Fibroblast of the conjunctiva (primary cell): Measurements from ENCODE around the gene DSC2.
"Not testable (repeated sequence)": the region's sequence is repeated elsewhere in the genome, so short reads cannot be mapped to it uniquely, and the experiment has no call there.

Experiments
- DNase-seq: peaks from one replicate; pipeline ENCODE4 v3.0.0-alpha.2; 2010; ENCODE audit warnings: low read depth

DSC2 gene

DNA sequence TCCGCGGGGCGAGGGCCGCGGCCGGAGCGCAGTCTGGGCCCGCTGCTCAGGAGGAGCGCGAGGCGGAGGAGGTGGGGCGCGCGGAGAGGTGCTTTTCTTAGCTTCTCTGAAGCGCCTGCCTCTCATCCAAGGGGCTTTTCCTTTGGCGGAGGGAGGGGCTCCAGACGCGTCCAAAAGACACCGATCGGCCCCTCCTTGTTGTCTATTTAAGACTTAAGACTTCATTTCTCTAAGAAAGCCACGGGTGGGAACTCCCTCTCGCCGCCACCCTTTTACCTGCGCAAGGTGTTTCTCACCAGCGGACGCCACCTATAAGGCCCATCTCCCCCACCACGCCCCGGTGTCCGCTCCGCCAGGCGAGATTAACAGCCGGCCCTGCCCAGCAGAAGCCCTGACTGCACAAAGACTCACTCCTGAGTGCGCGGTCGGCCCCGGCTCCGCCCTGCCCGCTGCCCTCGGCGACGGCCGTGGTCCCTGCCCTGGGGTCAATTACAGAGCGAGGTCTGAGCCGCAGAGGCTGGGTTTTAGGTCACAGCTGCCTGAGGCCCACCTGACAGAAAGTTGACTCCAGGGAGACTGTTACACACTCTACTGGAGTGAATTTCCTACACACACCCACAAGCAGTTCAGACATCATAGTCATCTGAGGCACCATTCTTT, at the start of gene DSC2:
TSS of gene DSC2 (minus strand) at position 397 of the 660 bp plus-strand sequence. CDS start 450 bp downstream, outside the sequence.
- no peak for DNase-seq

DNA sequence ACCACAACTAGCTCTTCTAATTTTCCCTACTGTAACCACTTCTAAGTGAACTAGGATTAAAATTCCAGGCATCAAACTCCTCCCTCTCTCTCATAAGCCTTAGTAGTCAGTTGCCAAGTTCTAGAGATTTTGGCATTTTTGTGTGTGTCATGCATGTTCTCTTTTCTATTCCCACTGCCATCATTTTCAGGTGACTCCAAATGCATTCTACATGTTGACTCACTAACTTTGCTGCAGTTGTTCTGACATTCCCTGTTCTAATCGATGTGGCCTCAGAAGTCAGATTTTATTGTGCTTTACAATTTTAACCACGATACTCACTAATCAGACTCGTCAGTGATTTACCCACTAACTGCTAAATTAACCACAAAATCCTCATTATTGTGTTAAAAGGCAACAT, 47.1 kb upstream of the DSC2 start:
- no peak for DNase-seq

DNA sequence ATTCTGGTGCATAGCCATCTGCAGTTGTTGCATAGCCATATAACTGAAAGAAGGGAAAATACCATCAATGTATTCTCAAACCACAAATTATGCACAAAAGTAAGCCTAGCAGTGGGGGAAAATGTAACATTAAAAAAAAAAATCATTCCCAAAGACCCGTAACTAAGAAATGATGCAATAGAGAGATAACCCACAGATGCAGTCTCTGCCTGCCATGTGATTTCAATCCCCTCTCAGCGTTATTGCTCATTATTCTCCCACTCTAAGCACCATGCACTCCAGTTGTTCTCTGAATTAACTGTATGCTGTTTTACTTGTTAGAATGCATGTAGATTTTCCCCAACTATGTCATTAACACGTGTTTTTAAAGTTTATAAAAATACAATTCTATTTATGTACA, 46.4 kb upstream of the DSC2 start:
- DNase-seq, result no peak

DNA sequence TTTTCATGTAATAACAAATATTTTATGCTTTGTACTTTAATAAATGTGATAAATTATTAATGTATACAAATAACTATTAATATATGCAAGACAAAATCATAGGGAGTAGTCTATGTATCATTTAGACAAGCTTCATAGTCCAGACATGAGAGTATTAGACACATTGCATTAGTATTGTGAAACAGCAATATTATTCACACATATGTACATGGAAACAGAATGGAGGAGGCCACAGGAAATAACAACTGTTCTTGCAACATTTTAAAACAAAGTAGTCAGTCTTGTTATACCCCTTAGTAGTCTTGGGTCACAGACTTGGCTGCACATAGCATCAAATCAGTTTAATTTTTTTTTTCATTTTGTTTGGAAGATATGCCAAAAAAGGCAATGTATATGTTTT, 44.6 kb upstream of the DSC2 start:
- DNase-seq, result no peak

DNA sequence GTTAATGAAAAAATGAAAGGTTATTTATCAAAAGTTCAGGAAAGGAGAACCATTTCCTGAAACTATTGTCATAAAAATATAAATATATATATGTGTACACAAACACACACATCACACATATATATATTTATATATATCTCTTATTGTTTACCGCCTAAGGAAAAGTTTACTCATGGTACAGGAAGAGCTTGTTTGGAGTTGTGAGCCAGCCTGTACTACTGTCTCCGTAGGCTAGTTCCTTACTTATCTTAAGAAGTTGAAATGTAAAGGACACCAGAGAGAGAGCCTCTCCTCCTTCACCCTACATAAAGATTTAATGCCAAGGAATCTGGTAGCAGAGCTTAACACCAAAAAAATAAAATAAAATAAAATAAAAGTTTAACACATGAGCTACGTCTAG, 40.8 kb upstream of the DSC2 start:
- no peak for DNase-seq

DNA sequence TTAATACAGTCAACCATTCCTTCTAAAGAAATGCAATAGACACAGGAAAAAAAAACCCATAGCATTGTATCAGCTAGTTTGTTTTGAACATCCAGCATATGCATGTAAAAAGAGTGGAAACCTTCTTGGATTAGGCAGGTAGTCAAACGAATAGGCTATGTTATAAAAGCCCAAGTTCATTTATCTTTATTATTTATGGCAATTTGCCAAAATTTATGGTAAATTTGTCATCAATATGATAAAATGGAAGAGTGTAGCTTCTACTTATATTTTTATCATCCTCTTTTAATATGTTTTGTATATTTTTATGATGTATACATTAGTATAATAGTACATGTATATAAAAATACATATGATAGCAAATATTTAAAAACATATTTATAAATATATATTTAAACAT, 36.5 kb upstream of the DSC2 start:
- no peak for DNase-seq

DNA sequence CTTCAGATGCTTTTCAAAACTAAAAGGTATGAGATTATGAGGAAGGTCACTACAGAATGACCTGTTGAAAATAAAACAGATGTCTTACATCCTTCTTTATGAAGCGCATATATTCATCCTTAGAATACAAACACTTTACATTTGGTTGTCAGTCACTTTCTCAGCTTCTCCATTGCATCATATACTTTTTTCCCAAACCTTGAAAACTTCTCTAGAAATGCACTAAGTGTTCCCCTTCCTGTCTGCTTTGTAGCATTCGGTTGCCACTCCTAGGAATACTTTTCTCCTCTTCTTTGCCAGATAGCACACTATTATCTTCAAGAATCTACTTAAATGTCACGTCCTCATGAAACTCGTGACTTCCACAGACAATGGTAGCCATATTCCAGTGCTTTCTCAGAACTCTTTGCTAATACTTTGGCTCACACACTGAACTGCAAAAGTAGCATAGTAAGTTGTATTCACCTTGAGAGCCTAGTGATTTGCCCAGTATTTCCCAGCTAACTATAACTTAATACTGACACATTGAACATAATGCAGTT, 32.8 kb upstream of the DSC2 start:
- DNase-seq, result no peak

DNA sequence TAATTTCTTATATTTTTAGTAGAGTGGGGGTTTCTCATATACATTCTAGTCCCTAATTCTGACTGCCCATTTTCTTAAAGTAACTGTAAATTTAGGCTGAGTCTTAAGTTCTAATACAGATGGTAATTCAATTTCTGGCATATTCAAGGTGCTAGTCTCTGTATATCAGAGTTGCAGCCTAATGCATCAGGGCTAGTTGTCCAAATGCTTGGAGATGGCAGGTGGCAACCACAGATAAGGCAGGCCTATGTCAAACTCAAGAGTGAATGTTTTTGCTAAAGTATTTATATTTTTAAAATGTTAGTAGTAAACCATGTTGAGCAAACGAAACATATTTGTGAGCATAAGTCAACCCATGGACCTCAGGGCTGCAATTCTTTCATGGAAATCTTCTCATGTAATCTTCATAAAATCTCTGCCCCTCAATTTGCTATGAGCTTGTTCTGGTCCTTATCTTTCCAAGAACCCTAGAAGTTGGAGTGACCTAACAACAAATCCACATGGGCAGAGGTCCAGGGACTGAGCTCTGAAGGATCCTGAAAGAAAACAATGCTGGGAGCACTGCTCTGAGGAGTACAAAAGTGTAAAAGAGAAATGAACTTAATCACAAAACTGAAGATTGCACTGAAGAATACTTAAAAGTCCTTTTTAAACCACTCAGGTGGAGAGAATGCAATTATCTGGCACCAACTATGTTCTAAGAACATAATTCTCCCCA, 27.3 kb upstream of the DSC2 start:
- DNase-seq, result no peak

DNA sequence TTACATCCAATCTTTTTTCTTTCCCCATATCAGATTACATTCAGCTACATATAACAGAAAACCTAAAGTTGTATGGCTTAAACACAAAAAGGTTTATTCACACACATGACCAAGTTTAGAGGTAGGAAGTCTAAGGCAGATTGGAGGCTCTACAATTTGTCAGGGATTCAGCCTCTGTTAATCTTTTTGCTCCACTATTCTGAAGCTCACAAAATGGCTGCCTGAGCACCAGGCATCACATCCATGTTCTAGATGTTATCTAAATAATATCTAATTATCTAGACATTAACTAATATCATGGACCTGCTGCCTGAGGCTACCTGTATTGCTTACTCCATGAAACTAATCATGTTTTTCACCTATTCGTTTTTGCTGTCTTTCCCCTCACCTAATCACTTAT, 23.7 kb upstream of the DSC2 start:
- no peak for DNase-seq

DNA sequence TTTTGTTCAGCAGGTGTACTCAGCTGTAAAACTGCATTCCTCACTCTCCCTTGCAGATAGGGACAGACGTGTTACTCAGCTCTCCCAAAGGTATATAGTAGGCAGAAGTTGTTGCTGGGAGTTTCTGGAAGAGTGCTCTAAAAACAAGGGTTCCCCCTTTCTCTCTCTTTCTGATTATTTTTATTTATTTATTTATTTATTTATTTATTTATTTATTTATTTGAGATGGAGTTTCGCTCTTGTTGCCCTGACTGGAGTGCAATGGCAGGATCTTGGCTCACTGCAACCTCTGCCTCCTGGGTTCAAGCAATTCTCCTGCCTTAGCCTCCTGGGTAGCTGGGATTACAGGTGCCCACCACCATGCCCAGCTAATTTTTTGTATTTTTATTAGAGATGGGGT, 20.9 kb upstream of the DSC2 start:
- not testable (repeated sequence) for DNase-seq

DNA sequence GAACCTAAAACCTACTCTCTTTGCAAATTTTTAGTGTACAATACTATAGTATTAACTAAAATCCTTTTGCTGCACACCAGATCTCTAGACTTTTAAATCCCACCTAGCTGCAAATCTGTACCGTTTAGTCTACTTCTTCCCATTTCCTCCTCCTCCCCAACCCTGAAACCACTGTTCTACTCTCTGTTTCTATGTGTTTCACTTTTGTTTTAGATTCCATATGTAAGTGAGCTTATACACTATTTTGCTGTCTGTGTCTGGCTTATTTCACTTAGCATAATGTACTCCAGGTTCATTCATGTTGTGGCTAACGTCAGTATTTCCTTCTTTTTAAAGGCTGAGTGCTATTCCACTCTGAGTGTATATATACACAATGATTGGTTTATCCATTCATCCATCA, 18.4 kb upstream of the DSC2 start:
- DNase-seq, result no peak

DNA sequence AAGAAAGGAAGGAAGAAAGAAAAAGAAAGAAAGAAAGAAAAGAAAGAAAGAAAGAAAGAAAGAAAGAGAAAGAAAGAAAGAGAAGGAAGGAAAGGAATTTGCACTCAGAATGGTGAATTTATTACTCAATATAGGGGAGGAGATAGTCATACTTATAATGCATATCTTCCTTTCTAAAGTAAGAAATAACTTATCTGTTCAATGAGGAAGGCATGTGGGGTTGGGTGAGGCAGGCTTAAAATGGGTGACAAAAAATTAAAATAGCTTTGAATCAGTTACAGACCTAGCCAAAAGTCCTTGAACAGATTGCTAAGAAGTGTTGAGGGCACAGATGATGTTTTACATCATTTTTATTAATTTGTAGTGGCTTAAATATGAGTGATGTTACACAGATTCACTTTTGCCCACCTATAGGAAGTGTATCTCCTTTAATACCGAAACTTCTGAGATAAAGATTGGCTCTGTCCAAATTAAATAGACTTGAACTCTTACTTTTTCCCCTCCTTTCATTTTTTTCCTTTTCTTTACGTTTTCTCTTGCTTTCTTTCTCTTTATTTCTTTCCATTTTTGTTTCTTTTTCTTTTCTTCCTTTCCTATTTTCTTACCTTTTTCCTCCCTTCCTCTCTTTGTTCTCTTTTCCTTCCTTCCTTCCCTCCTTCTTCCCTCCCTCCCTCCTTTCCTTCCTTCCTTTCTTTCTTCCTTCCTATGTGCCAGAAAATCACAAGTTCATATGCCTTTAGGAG, 14.8 kb upstream of the DSC2 start:
- DNase-seq, result no peak

DNA sequence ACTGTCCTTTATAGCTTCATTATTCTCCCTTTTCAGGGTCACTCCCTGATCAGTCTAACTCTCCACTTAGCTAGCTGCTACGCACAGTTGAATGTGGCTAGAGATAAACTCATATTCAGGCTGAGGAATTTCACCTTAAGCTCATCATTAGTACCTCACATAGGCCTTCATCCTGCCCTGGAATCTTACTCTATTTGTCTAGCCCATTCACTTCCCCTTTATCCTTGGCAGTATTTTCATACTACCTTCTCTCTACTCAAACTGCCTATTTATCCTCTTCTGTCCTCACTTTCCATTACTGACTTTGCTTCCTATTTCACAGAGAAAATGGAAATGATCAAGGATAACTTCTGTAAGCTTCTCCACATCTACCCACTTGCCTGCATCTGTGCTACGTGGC, 10.6 kb upstream of the DSC2 start:
- no peak for DNase-seq

DNA sequence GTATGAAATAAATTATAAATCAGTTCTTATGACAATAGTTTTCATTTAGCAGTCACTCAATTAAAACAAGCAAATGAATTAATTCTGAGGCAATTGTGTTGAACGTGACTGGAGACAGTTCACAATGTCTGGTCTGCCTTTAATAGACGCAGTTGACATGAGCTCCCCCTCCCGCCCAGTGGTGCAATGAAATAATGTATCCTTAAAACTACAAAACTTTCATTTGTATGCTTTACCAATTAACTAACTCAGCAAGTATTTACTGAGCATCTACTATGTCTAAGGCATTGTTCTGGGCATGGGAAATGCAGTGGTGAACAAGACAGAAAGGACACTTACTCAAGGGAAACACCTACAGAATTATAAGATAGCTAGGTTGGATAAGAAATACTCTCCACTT, 3.5 kb upstream of the DSC2 start:
- DNase-seq, result no peak

DNA sequence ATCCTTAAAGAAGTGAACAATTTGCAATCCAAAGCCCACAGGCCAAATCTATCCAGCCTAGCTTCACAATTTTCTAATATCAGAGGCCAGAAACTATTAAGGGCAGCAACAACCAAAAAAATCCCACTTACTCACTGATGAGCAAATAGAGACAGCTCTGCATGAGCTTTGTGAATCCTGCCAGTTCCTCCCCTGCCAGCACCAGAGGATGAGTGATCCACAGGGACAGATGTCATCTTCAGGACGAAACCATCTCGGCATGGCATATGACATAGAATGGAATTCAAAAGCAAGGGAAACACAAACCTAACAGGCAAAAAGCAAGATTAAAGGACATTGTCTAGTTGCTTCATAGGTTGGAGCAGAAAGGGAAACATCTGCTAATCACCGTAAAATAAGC, 2.2 kb upstream of the DSC2 start:
- DNase-seq, result no peak

DNA sequence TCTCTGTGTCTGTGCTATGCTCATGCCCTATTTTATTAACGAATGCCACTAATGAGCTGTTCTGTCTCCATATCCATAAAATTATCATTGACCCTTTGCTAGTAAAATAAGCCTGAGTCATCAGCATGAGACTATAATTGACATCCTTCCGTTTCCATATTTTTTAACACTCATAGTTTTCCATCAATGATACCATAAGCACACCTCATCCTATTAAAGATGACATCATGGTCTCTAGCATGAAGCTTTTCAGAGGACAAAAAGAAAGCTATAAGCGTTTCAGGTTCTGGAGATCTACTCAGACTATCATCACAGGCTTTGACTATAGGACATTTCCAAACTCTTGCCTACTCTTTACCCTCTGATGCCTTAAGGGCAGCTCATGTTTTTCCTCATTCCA, 1.2 kb upstream of the DSC2 start:
- DNase-seq, result no peak

DNA sequence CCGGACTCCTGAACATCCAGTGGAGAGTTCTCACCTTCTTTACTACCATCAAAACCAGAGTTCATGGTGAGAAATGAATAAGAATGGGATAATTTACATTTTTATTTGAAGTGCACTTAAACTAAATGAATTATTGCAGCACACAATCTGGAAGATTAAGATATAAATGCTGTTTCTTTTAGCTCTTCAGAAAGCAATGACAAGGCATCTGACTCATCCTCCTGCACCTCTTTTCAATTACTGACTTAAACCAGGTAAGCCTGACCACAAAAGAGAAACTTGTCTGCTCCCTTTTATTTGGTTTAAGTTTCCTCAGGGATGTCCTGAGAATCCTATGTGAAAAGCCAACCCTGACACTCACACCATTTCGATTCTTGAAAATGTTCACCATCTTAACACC, 720 bp upstream of the DSC2 start:
- DNase-seq, result no peak

DNA sequence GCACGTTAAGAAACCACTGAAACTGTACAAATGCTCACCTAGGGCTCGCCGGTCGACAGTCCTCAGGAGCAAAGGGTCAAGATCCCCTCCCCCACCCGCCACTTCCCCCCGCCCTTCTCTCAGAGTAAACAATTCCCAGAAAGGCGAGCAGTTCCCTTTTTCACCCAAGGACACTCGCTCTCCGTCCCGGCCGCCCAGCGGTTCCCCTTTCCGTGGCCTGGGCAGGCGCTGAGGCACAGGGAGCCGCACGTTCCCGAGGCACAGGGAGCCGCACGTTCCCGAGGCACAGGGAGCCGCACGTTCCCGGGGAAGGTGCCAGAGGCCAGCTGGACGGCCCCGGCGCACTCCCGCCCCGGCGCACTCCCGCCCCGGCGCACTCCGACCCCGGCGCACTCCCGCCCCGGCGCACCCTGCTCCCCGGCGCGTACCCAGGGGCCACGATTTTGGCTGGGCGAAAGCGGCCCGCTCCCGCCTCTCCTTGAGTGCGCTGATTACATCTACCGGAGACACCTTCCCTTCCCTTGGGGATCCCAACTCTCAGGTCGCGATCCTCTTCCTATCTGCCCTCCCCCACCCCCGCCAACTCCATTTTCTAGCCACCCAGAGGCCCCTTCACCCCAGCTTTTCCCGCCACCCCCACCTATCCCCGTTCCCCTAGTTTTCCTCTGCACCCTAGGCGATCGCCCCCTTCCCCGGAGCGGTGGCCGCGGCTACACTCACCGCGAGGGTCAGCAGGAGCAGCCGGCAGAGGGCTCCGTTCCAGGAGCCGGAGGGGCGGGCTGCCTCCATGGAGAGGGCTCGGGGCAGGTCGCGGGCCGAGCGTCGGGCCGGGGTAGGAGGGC, 817 bp downstream of the DSC2 start:
- DNase-seq, result no peak

DNA sequence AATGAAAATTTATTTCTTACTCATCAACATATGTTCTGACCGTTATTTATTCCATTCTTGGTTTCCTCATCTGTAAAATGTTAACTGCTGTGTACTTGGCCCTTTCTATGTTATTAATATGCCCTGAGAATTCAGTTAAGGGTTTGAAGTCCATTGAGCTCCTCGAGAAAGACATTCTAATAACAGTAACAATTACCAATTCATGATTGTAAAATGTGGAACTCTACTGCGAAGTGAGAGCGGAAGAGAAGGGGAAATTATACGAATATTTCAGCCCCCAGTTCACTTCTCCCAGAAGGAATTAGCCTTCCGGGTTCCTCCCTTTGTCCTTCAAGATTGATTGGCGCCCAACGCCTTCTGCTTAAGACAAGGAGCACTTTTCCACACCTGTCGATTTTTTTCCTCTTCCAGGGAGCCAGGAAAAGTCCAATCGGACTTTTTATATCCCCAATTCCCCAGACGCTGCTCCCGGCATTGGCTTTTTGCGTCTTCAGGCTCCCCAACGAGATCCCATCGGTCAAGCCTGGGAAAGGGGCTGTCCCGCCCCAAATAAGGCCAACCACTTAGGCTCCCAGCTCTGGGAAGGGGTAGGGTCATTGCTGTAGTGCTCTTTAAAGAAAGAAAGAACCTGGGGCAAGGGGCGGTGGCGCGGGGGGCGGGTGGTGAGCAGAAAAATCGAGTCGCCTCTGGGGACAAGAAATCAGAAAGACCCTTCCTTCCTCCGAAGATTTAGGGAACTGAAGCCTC, 1.6 kb downstream of the DSC2 start:
- no peak for DNase-seq

DNA sequence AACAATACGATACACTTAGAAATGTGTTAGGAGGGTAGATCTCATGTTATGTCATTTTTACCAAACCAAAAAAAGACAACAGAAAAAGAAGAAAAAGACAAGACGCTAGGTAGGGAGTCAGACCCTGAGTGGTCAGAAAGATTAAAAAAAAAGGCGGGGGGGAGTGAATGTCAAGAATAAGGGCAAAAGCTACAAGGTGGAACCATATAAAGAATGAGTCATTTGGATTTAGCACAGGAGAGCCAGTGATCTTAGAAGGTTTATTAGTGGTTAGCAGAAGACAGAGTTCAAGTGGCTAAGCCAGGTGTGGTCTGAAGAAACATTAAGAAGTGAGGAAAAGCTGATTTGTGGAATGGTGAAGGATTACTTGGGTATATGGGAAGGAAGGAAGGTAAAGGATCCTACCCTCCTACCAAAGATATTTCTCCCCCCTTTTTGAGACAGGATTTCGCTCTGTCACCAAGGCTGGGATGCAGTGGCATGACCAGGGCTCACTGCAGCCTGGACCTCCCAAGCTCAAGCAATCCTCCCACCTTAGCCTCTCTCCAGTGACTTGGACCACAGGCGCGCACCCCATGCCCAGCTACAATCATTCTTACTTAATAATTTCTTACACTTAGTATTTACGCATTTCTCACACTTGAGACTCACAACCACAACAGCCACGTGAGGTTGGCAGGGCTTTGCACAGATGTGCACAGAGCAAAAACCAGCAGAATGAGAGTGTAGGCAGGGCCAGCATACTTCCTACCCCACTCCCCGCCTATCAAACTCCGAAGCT, 2.6 kb downstream of the DSC2 start:
- no peak for DNase-seq

DNA sequence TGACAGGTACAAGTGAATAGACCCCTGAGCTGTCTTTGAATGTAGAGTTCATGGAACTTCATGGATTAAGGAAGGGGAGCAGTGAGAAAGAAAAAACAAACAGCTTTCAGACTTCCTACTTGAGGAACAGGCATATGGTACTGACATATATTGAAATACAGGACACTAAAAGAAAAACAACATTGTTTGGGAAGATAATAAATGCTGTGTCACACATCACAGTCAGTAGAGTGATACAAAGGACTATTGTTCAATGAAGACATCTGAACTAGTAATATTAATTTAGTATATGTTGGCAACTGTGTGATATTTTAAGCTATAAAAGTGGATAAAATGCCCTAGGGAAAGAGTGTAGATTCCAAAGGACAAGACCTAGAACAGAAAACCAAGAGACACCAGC, 3.3 kb downstream of the DSC2 start:
- no peak for DNase-seq
